Measurements from ENCODE around the gene MRPS2. TPM values are rescaled to one million over a fixed set of nuclear protein-coding genes. Genes with fewer than 3 reads are reported as not detected.

MRPS2 gene
- total and polyA plus RNA-seq, 12 donors = 28.6 to 82.9 (median 47.8) TPM

GRCh38 chr9:135551456-135551855 is 51.0 kb downstream of the MRPS2 start:
- intact Hi-C loops (cut with DNase I) = no loop called here
- peaks cover 0 to 10% (median 0%) of the 10 kb centered on the region in 11 donors for H3K9me3 ChIP-seq
- no peaks in the 10 kb centered on the region for H3K36me3 ChIP-seq
- ATAC-seq (no peak), DNase-seq (no peak)
- no peak for TF ChIP-seq CTCF (IDR thresholded peaks at IDR 0.05)
- peaks cover 0 to 5% (median 0%) of the 10 kb centered on the region in 7 donors for H3K27me3 ChIP-seq
- H3K4me1 ChIP-seq = no peaks in the 10 kb centered on the region
- 90 to 93% methylated on average over 13 of the region's 13 CpGs for WGBS, 2 donors
- no peak overlapping the region for H3K27ac ChIP-seq
- H3K4me3 ChIP-seq = no peak overlapping the region

GRCh38 chr9:135552021-135552697 is 51.7 kb downstream of the MRPS2 start:
- H3K36me3 ChIP-seq = no peaks in the 10 kb centered on the region
- peaks cover 0 to 5% (median 0%) of the 10 kb centered on the region in 7 donors for H3K27me3 ChIP-seq
- WGBS, 2 donors = 80 to 86% methylated on average over 18 of the region's 18 CpGs
- DNase-seq (no peak), ATAC-seq (no peak)
- intact Hi-C loops (cut with DNase I) = no loop called here
- TF ChIP-seq CTCF (IDR thresholded peaks at IDR 0.05) = no peak
- no peak overlapping the region for H3K4me3 ChIP-seq
- H3K4me1 ChIP-seq = no peaks in the 10 kb centered on the region
- no peak overlapping the region for H3K27ac ChIP-seq
- H3K9me3 ChIP-seq = peaks cover 0 to 10% (median 0%) of the 10 kb centered on the region in 11 donors

- H3K4me3 ChIP-seq = no peak overlapping the region
- H3K27ac ChIP-seq = no peak overlapping the region
- H3K27me3 ChIP-seq = peaks cover 0 to 5% (median 0%) of the 10 kb centered on the region in 7 donors
- intact Hi-C loops (cut with DNase I) = loop anchor here in 1 of 10 donors (1.0 kb wide), 1 partner anchor 35 kb away; no protein-coding TSS in a partner anchor
- ATAC-seq (no peak), DNase-seq (no peak)
- H3K36me3 ChIP-seq = no peaks in the 10 kb centered on the region
- H3K4me1 ChIP-seq = no peaks in the 10 kb centered on the region
- 89 to 92% methylated on average over 18 to 19 of the region's 19 CpGs for WGBS, 2 donors
- H3K9me3 ChIP-seq = peaks cover 0 to 10% (median 0%) of the 10 kb centered on the region in 11 donors
- TF ChIP-seq CTCF (IDR thresholded peaks at IDR 0.05) = no peak
Measured at GRCh38 chr9:135552698-135553171, 52.3 kb downstream of the MRPS2 start.

Other genes with a start within 250 kb of the MRPS2 start
- gene PPP1R26, start 20.9 kb upstream of the MRPS2 start, total RNA-seq = 10 to 100 TPM; 17.8 to 26.7 (median 20.8) TPM
- gene PPP1R26, start 20.9 kb upstream of the MRPS2 start, polyA plus RNA-seq = 1 to 10 TPM; 7.5 to 8.9 TPM
- under 1 TPM in 2 of 10 donors, not detected in 8; 0.32 to 0.76 TPM for gene LCN1, start 20.8 kb downstream of the MRPS2 start, total RNA-seq
- under 1 TPM in 1 of 2 donors, not detected in 1; 0.13 TPM for gene LCN1, start 20.8 kb downstream of the MRPS2 start, polyA plus RNA-seq
- gene OBP2A, start 45.4 kb downstream of the MRPS2 start, total RNA-seq = not detected
- gene OBP2A, start 45.4 kb downstream of the MRPS2 start, polyA plus RNA-seq = not detected
- gene PAEP, start 61.1 kb downstream of the MRPS2 start, total RNA-seq = not detected
- gene PAEP, start 61.1 kb downstream of the MRPS2 start, polyA plus RNA-seq = not detected
- not detected for gene GLT6D1, start 138.9 kb downstream of the MRPS2 start, total RNA-seq
- not detected for gene GLT6D1, start 138.9 kb downstream of the MRPS2 start, polyA plus RNA-seq
- gene LCN9, start 162.6 kb downstream of the MRPS2 start, total RNA-seq = not detected
- not detected for gene LCN9, start 162.6 kb downstream of the MRPS2 start, polyA plus RNA-seq
- gene SOHLH1, start 198.8 kb downstream of the MRPS2 start, total RNA-seq = not detected
- gene SOHLH1, start 198.8 kb downstream of the MRPS2 start, polyA plus RNA-seq = not detected
- 10 to 100 TPM in 1 of 10 donors, 1 to 10 TPM in 9; 1.9 to 14.1 (median 4.8) TPM for gene KCNT1, start 201.5 kb downstream of the MRPS2 start, total RNA-seq
- gene KCNT1, start 201.5 kb downstream of the MRPS2 start, polyA plus RNA-seq = 1 to 10 TPM in 1 of 2 donors, under 1 TPM in 1; 0.14 to 3.1 TPM

Measured in heart right ventricle (tissue), 16 donors.